Panc1 (cell line): ENCODE measurements around the gene CFAP299. TPM values are rescaled to one million over a fixed set of nuclear protein-coding genes. Genes with fewer than 3 reads are reported as not detected.

Experiments used
- ATAC-seq: fragments of 200-7000 bp; cut with Tn5 transposase; 2 replicates; pipeline ENCODE4 v1.9.1; 2020; ENCODE audit warnings: mild to moderate bottlenecking, moderate library complexity
- BruUV-seq: library from RNA; stranded (reverse); fragments of 400-500 nt; replicated peaks from 2 replicates; lab custom pipeline; 2021; lab: Mats Ljungman, UMichigan
- CTCF ChIA-PET: fragments of 300-600 bp; sonication (Branson Sonifier 250); formaldehyde crosslinking; loops from one replicate; lab custom pipeline; 2022; ENCODE audit warnings: antibody characterized with exemption; lab: Charles Lee
- POLR2A ChIA-PET: fragments of 300-600 bp; sonication (Branson Sonifier 250); formaldehyde crosslinking; loops from one replicate; lab custom pipeline; 2022; ENCODE audit warnings: antibody characterized with exemption; lab: Charles Lee
- DNase-seq: peaks from one replicate; pipeline ENCODE4 v3.0.0-alpha.2; 2010; ENCODE audit warnings: low read depth, low spot score
- H3K27ac ChIP-seq: 2 replicates; pipeline ENCODE4 v1.5.1; 2011; ENCODE audit warnings: mild to moderate bottlenecking, low read length, inconsistent platforms
- H3K27me3 ChIP-seq: fragments of 200-500 bp; sonication (Bioruptor generic); 2 replicates; pipeline ENCODE4 v1.6.0; 2014; ENCODE audit warnings: low read length, inconsistent platforms; ENCODE audit not compliant: control insufficient read depth, insufficient read depth
- H3K36me3 ChIP-seq: fragments of 200-500 bp; sonication (Bioruptor generic); 2 replicates; pipeline ENCODE4 v1.5.1; 2014; ENCODE audit warnings: inconsistent platforms, mild to moderate bottlenecking, low read length, moderate library complexity; ENCODE audit not compliant: control insufficient read depth, insufficient read depth
- H3K4me1 ChIP-seq: 2 replicates; pipeline ENCODE4 v1.5.1; 2011; ENCODE audit warnings: inconsistent platforms, mild to moderate bottlenecking, low read length, moderate library complexity; ENCODE audit not compliant: control insufficient read depth, insufficient read depth
- H3K4me3 ChIP-seq, 2 experiments: 2 replicates each; pipeline ENCODE4 v1.5.1; 2011 to 2012; ENCODE audit warnings: low read depth in 2 of 2, low read length in 2 of 2, mild to moderate bottlenecking in 2 of 2, inconsistent platforms in 1 of 2, moderate library complexity in 1 of 2
- H3K9me3 ChIP-seq: fragments of 200-500 bp; sonication (Bioruptor generic); 2 replicates; pipeline ENCODE4 v1.5.1; 2014; ENCODE audit warnings: low read depth, mild to moderate bottlenecking, inconsistent platforms, low read length, moderate library complexity; ENCODE audit not compliant: control insufficient read depth, insufficient read depth
- CTCF ChIP-seq: fragments of 450-650 bp; IDR thresholded peaks from 2 replicates; pipeline ENCODE4 v1.5.1; 2017; ENCODE audit warnings: mild to moderate bottlenecking
- POLR2AphosphoS5 ChIP-seq: IDR thresholded peaks from 2 replicates; pipeline ENCODE4 v1.6.1; 2012; ENCODE audit warnings: mild to moderate bottlenecking, low read depth, low read length, moderate library complexity
- SIN3A ChIP-seq: IDR thresholded peaks from 2 replicates; pipeline ENCODE4 v1.6.1; 2012; ENCODE audit warnings: low read depth, mild to moderate bottlenecking, low read length, moderate library complexity, borderline replicate concordance; ENCODE audit not compliant: insufficient read depth
- TCF7L2 ChIP-seq: IDR thresholded peaks from 2 replicates; pipeline ENCODE4 v1.6.1; 2011; ENCODE audit warnings: mild to moderate bottlenecking, low read depth, low read length, inconsistent platforms
- in situ Hi-C: cut with HindIII; loops from 2 replicates; pipeline ENCODE4 v1.10.0; 2016; ENCODE audit warnings: low sequenced_read_pairs, low pct_unique_long_range_greater_than_20kb
- intact Hi-C: fragments of 100-400 bp; cut with micrococcal nuclease; formaldehyde crosslinking; loops from one replicate; pipeline ENCODE4 v1.10.0; 2022; ENCODE audit not compliant: unreplicated experiment
- total RNA-seq: library from RNA; stranded (reverse); gene quantifications from one replicate; pipeline ENCODE4 v1.2.1, GENCODE V29; 2021; ENCODE audit not compliant: unreplicated experiment
- TF ChIP-seq, protein P1 (sequence below), 2 experiments: IDR thresholded peaks; 2 replicates each; pipeline ENCODE4 v1.6.1; 2011 to 2012; ENCODE audit warnings: low read depth in 2 of 2, control low read depth in 1 of 2, low read length in 1 of 2, mild to moderate bottlenecking in 1 of 2, moderate library complexity in 1 of 2; ENCODE audit not compliant: insufficient read depth in 1 of 2

The CFAP299 gene
- total RNA-seq, 1 experiment from 2014 or later: not detected

DNA sequence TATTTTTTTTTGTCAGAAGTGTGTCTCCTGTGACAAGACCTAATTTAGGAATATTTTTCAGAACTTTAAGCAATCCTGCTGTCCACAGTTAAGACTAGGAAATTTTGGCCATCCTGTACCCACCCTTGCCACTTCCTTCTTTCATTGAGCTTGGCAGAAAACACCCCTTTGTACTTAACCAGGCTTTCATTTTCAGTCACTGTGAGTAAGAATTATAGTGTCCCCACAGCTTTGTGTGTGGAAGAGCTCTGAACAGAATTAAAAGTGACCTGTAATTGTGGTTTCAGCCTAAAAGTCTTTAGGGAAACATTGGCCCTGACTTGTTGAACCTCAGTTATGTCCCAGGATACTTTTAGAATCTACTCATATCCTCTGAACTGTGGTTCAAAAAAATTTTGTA lies 541.3 kb downstream of the CFAP299 start:
- intact Hi-C loops: no loop called here
- H3K9me3 ChIP-seq: no peaks in the 10 kb centered on the region

GRCh38 chr4:80878218-80878617 lies 542.7 kb downstream of the CFAP299 start:
- Histone ChIP-seq H3K9me3 (no peaks in the 10 kb centered on the region), H3K4me3 (no peak overlapping the region), H3K27me3 (no peaks in the 10 kb centered on the region), H3K4me1 (no peaks in the 10 kb centered on the region), H3K27ac (no peak overlapping the region), H3K36me3 (no peaks in the 10 kb centered on the region)
- CTCF ChIA-PET: no interaction called here
- TF ChIP-seq POLR2AphosphoS5 (no peak), CTCF (no peak), SIN3A (no peak), TCF7L2 (no peak)
- TF ChIP-seq, protein P1, sequence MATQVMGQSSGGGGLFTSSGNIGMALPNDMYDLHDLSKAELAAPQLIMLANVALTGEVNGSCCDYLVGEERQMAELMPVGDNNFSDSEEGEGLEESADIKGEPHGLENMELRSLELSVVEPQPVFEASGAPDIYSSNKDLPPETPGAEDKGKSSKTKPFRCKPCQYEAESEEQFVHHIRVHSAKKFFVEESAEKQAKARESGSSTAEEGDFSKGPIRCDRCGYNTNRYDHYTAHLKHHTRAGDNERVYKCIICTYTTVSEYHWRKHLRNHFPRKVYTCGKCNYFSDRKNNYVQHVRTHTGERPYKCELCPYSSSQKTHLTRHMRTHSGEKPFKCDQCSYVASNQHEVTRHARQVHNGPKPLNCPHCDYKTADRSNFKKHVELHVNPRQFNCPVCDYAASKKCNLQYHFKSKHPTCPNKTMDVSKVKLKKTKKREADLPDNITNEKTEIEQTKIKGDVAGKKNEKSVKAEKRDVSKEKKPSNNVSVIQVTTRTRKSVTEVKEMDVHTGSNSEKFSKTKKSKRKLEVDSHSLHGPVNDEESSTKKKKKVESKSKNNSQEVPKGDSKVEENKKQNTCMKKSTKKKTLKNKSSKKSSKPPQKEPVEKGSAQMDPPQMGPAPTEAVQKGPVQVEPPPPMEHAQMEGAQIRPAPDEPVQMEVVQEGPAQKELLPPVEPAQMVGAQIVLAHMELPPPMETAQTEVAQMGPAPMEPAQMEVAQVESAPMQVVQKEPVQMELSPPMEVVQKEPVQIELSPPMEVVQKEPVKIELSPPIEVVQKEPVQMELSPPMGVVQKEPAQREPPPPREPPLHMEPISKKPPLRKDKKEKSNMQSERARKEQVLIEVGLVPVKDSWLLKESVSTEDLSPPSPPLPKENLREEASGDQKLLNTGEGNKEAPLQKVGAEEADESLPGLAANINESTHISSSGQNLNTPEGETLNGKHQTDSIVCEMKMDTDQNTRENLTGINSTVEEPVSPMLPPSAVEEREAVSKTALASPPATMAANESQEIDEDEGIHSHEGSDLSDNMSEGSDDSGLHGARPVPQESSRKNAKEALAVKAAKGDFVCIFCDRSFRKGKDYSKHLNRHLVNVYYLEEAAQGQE (IDR thresholded peaks at IDR 0.05; ENCODE audit: insufficient read depth in 1 of 2, low read depth in 2 of 2, low read length in 1 of 2): no peak
- intact Hi-C loops: no loop called here
- no TSS peak for BruUV-seq
- no peak for DNase-seq
- POLR2A ChIA-PET: no interaction called here
- ATAC-seq: no peak
- in situ Hi-C loops: no loop called here

More for the DNA sequence above, 541.3 kb downstream of the CFAP299 start:
- BruUV-seq: no TSS peak
- Histone ChIP-seq H3K4me3 (no peak overlapping the region), H3K27ac (no peak overlapping the region), H3K4me1 (no peaks in the 10 kb centered on the region), H3K36me3 (no peaks in the 10 kb centered on the region), H3K27me3 (no peaks in the 10 kb centered on the region)
- ATAC-seq: no peak
- DNase-seq: no peak
- ChIA-PET POLR2A (no interaction called here), CTCF (no interaction called here)
- TF ChIP-seq POLR2AphosphoS5 (no peak), SIN3A (no peak), TCF7L2 (no peak), CTCF (no peak)
- TF ChIP-seq, protein P1 (IDR thresholded peaks at IDR 0.05; ENCODE audit: insufficient read depth in 1 of 2, low read depth in 2 of 2, low read length in 1 of 2): no peak
- in situ Hi-C loops: no loop called here
